HG03060 (cell line): Measurements from ENCODE around the gene RPP38.

Experiments
- ATAC-seq: cut with Tn5 transposase; IDR thresholded peaks from one replicate; pipeline ENCODE4 v1.9.1; 2021; ENCODE audit warnings: low read depth, moderate number of reproducible peaks; ENCODE audit not compliant: unreplicated experiment

Gene RPP38

GRCh38 chr10:15097011-15097812 is at the start of gene RPP38:
RPP38 (plus strand) TSS chr10:15097355; CDS start chr10:15103315, 5,960 bp downstream.
- ATAC-seq: peak; percentile 72

DNA sequence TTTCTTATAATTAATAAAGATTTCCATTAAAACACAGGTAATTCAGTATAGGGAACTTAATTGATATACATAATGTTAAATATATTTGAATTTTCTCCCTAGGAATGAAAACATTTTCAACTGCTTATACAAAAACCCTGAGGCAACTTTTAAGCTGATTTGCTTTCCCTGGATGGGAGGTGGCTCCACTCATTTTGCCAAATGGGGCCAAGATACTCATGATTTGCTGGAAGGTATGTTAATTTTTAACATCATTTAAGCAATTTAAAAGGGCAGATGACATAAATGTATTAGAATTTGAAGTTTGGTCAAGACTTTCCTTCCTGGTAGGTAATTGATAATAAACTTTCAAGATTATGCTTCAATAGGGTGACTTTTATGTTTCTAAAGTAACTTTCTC is 47.6 kb upstream of the RPP38 start:
- no peak for ATAC-seq

DNA sequence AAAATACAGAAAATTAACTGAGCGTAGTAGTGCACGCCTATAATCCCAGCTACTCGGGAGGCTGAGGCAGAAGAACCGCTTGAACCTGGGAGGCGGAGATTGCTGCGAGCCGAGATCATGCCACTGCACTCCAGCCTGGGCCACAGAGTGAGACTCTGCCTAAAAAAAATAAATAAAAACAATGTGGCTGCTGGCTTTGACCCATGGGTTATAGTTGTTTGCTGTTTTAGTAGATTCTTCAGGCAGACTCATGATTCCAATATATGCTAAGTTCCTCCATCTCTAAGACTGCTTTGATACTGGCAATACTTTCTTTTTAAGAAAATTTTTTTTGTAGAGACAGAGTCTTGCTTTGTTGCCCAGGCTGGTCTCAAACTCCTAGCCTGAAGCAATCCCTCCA is 45.0 kb upstream of the RPP38 start:
- no peak for ATAC-seq

DNA sequence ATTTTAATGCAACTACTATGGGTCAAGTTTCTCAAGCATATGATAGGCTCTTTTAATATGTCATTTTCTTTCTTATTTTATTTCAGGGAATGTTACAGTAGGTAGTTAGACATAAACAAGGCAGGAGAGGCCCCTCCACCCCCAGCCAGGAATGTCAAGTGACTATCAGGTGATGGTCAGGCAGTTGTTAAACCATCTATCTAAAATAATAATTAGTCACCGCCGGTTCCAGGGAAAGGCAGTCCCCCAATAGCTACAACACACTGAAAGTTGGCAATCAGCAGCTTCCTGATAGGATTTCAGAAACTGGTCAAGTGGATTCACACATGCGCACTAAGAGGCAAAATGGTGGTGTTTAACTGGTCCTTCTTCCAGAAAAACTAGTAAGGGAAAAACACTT is 44.1 kb upstream of the RPP38 start:
- ATAC-seq: no peak

DNA sequence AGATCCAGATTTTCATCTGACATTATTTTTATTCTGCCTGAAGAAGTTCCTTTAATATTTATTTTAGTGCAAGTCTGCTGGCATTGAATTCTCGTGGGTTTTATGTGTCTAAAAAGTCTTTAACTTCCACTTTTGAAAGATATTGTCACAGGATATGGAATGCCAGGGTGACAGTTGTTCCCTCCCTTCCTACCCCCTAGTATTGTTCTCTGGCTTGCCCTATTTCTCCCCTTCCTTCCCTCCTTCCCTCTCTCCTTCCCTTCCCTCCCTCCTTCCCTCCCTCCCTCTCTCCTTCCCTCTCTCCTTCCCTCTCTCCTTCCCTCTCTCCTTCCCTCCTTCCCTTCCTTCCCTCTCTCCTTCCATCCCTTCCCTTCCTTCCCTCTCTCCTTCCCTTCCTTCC is 38.5 kb upstream of the RPP38 start:
- ATAC-seq: no peak

DNA sequence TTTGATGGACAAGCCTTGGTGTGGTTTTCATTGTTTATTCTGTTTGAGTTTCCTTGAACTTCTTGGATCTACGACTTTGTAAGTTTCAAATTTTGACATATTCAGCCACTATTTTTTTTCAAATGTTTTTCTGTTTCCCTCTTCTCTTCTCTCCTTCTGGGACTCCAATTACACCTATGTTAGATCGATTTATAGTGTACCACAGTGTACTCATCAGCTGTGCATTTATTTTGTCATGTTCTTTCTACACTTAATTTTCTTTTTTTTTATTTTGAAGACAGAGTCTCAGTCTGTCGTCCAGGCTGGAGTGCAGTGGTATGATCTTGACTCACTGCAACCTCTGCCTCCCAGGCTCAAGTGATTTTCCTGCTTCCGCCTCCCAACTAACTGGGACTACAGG is 37.2 kb upstream of the RPP38 start:
- ATAC-seq: no peak

GRCh38 chr10:15060638-15061037 is 36.5 kb upstream of the RPP38 start:
- ATAC-seq: no peak

GRCh38 chr10:15067154-15067553 is 30.0 kb upstream of the RPP38 start:
- peak; percentile 66 for ATAC-seq

GRCh38 chr10:15068802-15069201 is 28.4 kb upstream of the RPP38 start:
- ATAC-seq: no peak

GRCh38 chr10:15069230-15069629 is 27.9 kb upstream of the RPP38 start:
- ATAC-seq: no peak

- no peak for ATAC-seq
Observed at GRCh38 chr10:15072358-15072757, 24.8 kb upstream of the RPP38 start.

- no peak for ATAC-seq
Observed at GRCh38 chr10:15075421-15075820, 21.7 kb upstream of the RPP38 start.

GRCh38 chr10:15083674-15084501 is 13.3 kb upstream of the RPP38 start:
- no peak for ATAC-seq

DNA sequence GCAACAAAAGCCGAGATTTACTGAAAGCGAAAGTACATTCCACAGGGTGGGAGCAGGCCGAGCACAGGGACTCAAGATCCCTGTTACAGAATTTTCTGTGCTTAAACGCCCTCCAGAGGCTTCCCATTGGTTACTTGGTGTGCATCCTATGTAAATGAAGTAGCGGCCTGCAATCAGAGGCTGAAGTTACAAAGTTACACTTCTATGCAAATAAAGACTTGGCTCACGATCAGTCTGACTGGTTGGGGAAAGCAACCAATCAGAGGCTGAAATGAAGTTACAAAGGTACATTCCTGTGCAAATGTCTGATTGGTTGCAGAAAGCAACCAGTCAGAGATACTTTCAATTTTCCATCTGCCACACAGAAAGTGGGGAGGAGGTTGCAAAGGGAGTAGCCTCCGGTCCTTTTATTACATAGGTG is 12.6 kb upstream of the RPP38 start:
- no peak for ATAC-seq

- peak; percentile 74 for ATAC-seq
Observed at GRCh38 chr10:15088428-15089261, 8.5 kb upstream of the RPP38 start, which contains the start of gene ACBD7. ACBD7 (minus strand) TSS chr10:15088776; CDS start chr10:15088728, 48 bp downstream.

DNA sequence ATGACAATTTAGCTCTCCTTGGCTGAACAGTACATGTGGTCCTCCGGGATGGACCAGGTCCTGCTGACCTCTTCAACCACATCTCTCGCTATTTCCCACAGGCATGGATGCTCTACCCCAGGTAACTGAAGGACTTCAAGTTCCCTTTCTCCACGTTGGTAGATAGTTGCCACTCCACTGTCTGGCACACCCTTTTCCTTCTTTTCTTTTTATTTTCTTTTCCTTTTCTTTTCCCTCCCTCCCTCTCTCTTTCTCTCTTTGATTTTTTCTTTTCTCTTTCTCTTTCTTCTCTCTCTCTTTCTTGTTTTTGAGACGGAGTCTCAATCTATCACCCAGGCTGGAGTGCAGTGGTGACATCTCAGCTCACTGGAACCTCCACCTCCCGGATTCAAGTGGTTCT is 5.7 kb upstream of the RPP38 start:
- no peak for ATAC-seq

- ATAC-seq: no peak
Observed at GRCh38 chr10:15092855-15093408, 4.2 kb upstream of the RPP38 start.

- no peak for ATAC-seq
Observed at GRCh38 chr10:15096661-15097010, 519 bp upstream of the RPP38 start.

DNA sequence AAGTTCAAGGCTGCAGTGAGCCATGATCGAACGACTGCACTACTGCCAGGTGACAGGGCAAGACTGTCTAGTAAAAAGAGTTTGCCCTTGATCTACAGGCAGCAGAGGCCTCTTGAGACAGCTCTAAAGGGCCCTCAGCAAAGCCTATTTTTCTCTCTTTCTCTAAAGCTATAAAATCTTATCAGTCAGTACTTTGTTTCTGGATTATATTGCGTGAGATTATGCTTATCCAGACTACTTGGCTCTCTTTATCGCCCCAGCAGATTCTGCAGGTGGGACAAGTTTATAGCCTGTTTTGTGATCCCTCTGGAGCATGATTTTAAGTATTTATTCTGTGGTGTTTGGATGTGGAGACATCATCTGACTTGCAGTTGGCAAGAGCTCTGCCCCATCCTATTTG is 2.7 kb downstream of the RPP38 start:
- no peak for ATAC-seq

GRCh38 chr10:15103513-15103912 is 6.4 kb downstream of the RPP38 start:
- no peak for ATAC-seq
